Activated CD4-positive, CD25-positive, alpha-beta regulatory T cell (primary cell): ENCODE data around the gene ZFP36L2.

Experiments used
- DNase-seq, 4 experiments: peaks; one replicate each; lab custom pipeline; 2025; lab: John Stamatoyannopoulos, UW

ZFP36L2 gene

GRCh38 chr2:43186679-43187374, 39.6 kb downstream of the ZFP36L2 start:
- no peak for DNase-seq

GRCh38 chr2:43186321-43186678, 40.1 kb downstream of the ZFP36L2 start:
- no peak for DNase-seq

- DNase-seq = no peak
Observed at GRCh38 chr2:43185146-43185545, 41.3 kb downstream of the ZFP36L2 start.

- peak in 1 of 4 experiments; percentile 17 for DNase-seq
Observed at GRCh38 chr2:43184339-43184895, 42.0 kb downstream of the ZFP36L2 start.

DNA sequence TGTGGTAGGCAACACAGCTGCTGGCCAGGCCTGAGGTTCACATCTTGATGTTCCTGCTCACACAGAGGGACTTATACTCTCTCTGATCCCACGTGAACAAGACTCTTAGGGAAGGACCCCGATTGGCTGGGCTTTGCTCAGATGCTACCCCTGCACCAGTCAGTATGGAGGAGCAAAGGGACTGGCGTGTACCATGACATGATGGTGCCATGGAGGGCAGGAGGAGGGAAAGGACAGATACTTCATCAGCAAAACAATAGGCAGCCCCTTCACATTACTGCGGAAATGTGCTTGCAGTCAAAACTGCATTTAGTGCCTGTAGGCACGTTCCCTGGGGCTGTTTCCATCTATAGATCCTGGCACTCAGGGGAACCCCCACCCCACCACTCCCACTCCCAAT, 42.7 kb downstream of the ZFP36L2 start:
- no peak for DNase-seq

DNA sequence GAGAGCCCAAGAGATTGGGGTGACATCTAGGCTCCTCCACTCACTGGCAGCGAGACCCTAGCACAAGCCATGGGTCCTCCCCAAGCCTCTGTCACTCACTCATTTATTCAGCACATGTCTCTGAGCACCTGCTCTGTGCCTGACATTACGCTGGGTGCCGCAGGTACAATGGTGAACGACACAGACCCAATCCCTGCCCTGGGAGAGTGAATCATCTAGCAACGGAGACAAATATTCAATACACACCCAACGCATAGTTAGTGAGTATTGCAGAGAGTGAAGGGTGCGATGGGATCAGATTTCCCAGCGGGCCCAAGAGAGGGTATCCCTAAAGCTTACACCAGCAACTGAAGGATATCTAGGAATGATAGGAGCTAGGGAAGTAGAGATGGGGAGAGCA, 45.5 kb downstream of the ZFP36L2 start:
- DNase-seq = no peak

GRCh38 chr2:43179942-43180341, 46.5 kb downstream of the ZFP36L2 start:
- DNase-seq = no peak

GRCh38 chr2:43178602-43179542, 47.5 kb downstream of the ZFP36L2 start:
- peak in 1 of 4 experiments; percentile 8 for DNase-seq

- no peak for DNase-seq
Observed at GRCh38 chr2:43178055-43178598, 48.3 kb downstream of the ZFP36L2 start.

- no peak for DNase-seq
Observed at GRCh38 chr2:43176449-43176848, 50.0 kb downstream of the ZFP36L2 start.

DNA sequence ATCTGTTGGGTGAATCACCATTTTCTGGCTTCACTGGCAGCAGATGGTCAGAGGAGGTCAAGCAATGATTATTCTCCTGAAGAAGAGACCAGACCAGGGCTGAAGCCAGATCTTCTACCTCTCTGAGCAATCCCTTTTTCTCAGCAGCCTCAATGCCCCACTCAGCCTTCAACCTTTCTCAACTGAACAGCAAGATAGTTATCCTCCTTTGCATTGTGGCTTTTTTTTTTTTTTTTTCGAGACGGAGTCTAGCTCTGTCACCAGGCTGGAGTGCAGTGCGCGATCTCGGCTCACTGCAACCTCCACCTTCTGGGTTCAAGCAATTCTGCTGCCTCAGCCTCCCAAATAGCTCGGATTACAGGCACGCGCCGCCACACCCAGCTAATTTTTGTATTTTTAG, 50.5 kb downstream of the ZFP36L2 start:
- no peak for DNase-seq

DNA sequence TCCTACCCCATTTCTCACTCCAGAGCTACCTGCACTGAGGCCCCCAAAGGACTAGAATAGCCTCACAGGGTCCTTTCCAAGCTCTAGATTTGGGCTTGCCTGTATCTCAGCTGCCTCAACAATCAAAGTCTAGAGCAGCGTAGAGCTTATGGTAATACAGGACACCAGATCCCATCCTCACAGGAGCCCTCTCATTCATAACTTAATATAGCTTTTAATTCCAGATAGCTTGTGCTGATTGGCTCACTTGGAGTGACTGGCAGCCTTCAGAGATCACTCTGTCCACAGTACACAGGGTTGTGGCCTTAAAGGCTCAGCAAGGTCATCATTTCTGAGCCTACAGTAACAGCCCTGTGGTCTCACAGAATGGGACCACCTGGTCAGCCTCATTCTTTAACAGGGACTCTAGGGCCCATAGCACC, 51.4 kb downstream of the ZFP36L2 start:
- DNase-seq = no peak

DNA sequence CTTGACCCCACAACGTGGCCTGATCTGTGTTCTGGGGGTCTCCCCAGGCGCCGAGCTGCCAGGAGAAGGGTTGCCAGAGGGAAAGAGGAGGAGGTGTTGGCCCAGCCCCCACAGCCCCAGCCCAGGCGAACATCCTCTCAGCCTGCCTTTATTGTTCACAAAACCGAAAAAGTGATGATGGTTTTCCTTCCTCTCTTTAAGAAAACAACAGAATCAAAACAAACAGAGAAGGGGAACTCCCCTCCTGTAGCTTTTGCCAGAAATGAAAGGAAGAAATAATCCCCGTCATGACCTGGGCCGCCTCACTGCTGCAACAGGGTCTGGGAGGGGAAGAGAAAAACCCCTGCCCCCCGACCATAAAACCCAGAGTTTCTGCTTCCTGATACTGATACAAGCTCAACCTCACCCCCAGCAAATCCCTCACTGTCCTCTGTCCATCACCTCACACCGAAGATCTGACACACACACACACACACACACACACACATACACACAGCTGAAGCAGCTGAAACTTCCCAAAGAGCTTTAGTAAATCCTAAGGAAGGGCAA, 52.0 kb downstream of the ZFP36L2 start:
- peak; percentile 39 to 67 (median 54) for DNase-seq
